Effector CD8-positive, alpha-beta T cell (primary cell): ENCODE data around the gene ITGA7.
"Not testable (repeated sequence)": the region's sequence is repeated elsewhere in the genome, so short reads cannot be mapped to it uniquely, and the experiment has no call there.

Source experiments
- DNase-seq: peaks from one replicate; lab custom pipeline; 2025; lab: John Stamatoyannopoulos, UW

ITGA7 gene

DNA sequence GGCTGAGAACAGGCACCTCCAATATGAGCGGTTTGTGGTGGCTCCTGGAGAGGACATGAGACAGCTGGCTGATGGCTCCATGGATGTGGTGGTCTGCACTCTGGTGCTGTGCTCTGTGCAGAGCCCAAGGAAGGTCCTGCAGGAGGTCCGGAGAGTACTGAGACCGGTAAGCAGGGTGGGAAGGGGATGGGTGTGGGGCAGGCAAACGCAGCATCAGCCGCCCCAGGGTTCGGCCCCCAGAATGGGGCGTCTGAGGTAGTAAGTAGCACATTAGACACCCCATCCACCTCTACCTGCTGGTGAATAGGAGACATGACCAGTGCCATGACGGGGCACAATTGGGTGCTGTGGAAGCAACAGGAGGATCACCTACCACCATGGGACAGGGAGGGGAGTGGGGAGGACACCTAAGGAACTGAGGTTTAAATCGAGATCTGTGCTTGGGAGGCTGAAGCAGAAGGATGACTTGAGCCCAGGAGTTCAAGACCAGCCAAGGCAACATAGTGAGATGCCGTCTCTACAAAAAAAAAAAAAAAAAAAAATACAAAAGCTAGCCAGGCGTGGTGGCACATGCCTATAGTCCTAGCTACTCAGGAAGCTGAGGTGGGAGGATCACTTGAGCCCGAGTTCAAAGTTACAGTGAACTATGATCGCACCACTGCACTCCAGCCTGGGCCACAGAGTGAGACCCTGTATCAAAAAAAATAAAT is 25.5 kb downstream of the ITGA7 start:
- no peak for DNase-seq

DNA sequence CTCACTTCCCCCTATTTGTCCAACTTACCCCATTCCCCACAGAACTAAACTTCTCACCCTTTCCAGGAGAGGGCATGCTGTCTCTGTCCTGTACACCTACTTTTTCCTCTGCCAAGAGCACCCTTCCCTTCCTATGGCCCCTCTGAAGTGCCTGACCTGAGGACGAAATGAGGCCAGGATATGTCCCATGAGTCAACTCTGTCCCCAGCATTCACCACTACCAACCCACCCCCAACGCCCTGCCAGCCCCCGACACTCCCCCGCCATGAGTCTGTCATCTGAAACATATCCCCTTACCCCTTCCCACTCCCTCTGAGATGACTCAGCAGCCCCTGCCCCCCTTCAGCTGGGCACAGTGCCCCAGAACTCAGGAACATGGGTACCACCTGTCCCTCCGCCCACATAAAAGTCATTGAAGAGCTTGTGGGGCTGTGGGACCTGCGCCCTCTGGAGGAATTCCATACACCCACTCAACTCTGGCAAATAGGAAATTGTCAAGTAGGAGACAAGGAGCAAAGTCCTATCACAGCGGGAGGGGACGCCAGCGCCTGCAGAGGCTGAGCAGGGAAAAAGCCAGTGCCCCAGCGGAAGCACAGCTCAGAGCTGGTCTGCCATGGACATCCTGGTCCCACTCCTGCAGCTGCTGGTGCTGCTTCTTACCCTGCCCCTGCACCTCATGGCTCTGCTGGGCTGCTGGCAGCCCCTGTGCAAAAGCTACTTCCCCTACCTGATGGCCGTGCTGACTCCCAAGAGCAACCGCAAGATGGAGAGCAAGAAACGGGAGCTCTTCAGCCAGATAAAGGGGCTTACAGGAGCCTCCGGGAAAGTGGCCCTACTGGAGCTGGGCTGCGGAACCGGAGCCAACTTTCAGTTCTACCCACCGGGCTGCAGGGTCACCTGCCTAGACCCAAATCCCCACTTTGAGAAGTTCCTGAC is 26.3 kb downstream of the ITGA7 start:
- no peak for DNase-seq

DNA sequence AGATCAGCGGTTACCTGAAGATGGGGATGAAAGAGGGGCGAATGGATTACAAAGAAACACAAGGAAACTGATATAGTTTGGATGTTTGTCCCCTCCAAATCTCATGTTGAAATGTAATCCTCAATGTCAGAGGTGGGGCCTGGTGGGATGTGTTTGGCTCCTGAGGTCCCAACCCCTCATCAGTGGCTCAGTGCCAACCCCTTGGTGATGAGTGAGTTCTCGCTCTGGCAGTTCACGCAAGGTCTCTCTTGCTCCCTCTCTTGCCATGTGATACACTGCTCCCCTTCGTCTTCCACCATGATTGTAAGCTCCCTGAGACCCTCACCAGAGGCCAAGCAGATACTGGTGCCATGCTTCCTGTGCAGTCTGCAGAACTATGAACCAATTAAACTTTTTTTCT is 28.0 kb downstream of the ITGA7 start:
- DNase-seq: no peak

DNA sequence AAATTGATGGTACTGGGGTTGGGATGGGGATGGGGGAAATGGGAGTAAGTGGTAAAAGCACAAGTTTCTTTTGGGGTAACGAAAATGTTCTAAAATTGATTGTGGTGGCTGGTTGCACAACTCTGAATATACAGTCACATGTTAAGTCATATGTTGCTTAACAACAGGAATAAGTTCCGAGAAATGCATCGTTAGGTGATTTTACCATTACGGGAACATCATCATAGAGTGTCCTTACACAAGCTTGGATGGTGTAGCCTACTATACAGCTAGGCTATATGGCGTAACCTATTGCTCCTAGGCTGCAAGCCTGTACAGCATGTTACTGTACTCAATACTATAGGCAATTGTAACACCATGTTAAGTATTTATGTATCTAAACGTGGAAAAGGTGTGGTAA is 31.0 kb downstream of the ITGA7 start:
- no peak for DNase-seq

DNA sequence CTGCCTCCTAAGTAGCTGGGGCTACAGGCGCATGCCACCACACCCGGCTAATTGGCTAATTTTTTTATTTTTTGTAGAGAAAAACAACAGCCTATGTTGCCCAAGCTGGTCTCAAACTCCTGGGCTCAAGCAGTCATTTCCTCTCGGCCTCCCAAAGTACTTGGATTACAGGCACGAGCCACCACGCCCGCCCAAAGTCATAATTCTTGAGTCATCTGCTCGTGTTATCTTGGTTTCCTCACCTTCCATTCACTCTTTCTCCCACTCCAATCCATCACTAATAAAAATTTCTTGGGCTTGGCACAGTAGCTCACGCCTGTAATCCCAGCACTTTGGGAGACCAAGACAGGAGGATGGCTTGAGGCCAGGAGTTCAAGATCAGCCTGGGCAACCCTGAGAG is 32.0 kb downstream of the ITGA7 start:
- no peak for DNase-seq

DNA sequence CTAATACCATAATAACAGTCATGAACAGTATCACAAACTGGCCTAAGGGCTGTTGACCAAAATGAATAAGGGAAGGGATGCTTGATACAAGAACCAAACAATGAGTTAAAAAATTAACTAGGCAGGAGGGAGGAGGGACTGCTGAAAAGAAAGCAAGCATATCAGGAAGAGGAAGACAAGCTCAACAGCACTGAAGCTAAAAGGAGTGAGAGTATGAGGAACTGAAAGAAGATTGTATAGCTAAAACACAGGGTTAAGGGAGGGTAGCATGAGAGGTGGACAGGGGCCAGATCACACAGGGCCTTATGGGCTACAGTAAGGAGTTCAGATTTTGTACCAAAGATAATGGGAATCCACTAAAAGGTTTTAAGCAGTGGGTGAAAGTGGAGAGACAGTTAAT is 34.1 kb downstream of the ITGA7 start:
- DNase-seq: no peak

DNA sequence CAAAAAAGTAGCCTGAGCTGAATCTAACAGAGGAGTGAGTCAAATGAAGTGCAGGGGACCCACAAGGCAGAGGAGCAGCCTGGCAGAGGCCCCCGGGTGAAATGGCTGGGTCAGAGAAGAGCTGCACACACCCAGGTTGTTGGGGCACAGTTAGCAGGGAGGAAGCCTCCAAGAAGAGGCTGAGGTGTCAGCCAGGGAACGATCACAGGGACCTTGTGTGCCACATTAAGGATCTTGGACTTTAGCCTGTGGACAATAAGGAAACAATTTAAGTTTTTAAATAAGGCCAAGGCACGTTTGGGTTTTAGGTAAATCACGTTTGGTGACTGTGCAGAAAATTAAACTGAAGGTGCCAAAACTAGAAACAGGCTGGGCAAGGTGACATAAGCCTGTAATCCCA is 36.0 kb downstream of the ITGA7 start:
- no peak for DNase-seq

DNA sequence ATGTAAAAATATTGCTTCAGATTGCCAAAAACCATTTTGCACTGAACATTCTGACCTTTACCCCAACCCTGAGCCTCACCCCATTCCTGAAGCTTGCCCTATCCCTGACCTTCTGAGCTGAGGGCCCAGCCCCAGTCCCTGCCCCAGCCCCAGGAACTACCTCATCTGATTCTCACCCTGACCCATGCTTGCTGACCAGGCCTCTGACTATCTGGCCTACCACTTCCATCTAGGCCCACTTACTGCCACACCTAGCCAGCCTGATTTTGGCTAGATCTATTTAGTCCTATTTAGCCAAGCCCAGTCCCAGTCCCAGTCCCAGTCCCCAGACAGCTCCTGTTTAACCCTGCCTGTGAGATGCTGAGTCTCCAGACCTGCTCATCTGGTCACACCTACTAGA is 37.4 kb downstream of the ITGA7 start:
- no peak for DNase-seq

DNA sequence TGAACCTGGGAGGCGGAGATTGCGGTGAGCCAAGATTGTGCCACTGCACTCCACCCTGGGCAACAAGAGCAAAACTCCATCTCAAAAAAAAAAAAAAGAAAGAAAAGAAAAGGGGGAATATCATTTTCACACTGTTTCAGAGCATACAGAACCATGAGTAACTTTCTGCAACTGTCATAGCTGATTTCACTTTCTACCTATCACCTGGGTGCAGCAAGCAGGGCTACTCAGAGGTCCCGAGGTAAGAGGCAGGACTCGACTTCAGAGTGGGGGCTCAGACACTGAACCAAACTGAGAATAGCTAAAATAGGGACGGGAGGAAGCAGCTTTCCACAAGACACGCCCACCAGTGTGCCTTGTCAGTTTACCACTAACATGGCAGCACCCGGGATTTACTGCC is 41.2 kb downstream of the ITGA7 start:
- DNase-seq: no peak

DNA sequence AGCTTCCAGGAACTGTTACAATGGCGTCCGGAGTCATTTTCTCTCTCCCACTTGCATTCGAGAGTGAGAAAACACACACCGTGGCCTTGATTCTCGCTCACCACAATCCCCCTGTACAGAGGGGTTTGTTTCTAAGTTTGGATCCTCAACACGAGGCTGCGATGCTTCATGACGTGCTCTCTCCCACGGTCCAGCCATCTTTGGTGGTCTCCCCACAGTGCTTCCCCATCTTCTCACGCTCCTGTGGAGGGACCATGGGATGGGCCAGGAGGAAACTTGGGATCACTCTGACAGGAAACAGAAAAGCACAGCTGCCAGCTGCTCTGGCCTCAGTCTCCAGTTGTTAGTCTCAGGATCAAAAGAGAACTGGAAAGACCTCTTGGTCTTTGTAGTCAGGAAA is 42.9 kb downstream of the ITGA7 start:
- DNase-seq: no peak

DNA sequence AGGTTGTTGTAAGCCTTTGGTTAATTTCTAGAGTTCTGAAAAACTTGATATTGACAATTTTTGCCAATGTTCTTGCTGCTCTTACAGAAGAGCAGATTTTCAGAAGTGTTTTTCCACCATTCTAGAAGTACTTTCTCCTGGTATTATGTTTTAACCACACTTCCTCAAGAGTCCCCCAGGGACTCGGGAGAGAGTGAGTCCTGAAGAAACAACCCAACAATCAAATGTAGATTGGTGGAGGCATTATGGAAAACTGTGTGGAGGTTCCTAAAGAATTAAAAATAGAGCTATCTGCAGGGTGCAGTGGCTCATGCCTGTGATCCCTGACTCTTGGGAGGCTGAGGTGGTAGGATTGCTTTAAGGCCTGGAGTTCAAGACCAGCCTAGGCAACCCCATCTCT is 44.3 kb downstream of the ITGA7 start:
- no peak for DNase-seq

DNA sequence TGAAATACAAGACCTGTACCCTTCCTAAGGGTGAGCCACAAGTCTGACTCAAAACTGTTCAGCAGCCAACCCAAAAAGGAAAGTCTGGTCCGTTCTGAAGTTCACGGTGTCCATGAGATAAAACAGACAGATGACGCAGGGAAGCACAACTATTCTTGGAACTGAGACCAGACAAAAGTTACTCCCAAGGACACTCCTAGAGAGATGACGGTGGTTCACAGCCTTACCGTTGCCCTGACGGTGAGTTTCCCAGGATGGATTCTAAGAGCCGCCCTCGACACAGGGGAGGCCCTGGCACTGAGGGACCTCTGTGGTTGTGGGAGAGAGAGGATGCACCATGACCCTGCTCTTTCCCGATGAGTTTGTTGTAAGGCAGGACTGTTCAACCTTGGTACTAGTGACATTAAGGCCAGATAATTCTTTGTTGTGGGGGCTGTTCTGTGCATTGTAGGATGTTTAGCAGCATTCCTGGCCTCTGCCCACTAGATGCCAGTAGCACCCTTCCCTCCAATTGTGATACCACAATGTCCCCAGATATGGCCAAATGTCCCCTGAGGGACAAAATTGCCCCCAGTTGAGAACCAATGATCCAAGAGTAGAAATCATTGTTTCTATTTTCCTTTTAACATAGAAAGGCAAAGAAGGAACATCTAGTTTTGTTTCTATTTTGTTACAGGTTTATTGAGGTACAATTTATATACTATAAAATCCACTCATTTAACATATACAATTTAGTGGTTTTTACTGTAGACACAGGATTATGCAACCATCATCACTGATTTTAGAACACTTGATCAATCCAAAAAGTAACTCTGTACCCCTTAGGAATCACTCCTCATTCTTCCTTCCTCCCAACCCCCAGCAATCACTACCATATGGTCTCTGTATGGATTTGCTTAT is 48.0 kb downstream of the ITGA7 start:
- DNase-seq: no peak

DNA sequence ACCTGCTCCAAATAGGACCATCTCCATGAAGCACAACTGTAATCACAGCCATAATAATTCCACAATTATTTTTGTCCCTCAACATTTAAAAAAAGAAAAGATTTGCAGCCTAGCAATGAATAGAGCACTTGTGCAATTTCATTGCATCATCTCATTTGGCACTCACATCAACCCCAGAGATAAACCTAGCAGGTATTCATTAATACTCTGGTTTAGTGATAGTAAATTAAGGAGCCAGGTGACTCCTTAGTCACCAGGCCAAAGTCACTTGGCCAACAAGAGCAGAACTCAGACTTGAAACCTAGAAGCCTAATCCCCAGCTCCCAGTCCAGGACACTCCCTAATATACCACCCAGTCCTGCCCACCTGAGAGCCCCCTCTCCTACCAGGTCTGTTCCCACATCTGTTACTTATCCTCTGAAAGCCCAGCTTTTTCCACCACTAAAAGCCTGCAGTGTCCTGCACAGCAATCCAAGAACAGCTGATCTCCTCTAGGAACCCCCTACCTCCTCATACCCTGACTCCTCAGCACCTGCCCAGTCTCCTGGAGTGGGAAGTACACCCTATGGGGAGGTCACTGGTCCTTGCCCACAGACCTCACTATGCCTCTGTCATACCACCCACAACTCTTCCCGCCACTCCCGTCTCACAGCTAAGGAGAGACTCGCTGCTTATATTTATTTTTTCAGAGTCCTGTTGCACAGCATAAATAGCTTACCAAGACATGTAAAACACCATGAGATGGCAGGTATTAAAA is 48.9 kb downstream of the ITGA7 start:
- DNase-seq: no peak

DNA sequence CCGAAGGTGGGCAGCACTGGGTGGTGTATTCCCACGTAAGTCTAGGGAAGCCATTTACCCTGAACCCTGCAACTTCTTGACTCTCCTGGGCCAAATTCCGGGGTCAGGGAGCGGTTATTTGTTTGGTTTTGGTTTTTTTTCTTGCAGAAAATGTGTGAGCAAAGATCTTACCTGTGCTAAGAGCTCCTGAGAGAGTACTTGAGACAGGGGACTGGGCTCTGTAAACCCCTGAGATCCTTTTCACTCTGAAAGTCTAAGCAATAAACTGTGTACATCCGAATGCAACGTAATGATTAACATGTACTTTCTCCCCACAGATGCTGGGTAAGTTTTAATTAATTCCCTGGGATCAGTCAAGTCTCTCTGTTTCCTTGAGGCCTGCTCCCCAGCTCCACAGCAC is 49.5 kb downstream of the ITGA7 start:
- no peak for DNase-seq

DNA sequence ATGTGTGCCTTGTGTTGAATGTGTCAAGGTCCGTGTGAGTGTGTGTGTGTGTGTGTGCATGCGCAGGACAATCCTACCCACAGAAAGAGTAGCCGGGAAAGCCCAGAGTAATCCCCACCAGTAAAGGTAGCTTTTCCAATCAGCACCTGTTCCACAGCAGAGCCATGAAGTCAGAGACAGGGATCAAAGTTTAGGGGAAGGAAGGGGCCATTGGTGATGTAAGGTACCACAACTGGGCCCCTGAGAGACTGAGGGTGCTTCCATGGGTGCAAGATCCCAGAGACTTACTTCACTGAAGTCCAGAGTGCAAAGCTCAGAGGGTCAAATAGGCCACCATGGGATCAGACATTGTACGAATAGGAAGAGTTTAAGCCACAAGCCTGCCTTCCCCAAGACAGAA is 50.5 kb downstream of the ITGA7 start:
- no peak for DNase-seq

DNA sequence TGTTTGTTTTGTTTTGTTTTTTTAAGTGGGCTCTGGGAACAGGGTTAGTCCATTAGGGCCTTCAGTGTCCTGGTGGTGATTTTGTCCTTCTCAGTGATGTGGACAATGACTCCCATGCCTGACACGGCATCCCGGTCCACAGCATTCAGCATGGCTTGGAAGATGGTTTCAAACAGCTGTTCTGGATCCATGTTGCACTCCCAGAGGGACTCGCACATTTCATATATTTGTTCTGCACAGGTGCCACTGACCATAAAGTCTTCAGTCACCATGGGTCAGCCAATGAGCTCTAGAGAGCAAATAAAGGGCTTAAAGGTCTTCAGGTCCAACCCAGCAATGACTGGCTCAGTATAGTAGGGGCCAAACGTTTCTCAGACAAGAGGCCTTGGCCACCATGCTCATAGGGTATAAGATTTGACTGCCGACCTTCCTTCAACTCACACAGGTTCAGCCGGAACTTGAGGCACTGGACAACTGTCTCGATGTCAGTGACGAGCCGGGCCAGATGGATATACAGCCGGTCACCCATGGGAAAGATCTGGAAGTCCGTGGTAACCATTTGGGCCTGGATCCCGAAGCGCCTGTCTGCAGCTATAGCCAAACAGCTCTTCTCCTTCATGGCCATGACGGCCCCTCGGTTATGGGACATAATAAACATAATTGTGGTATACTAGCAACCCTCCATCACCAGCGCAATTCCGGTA is 53.0 kb downstream of the ITGA7 start:
- no peak for DNase-seq

DNA sequence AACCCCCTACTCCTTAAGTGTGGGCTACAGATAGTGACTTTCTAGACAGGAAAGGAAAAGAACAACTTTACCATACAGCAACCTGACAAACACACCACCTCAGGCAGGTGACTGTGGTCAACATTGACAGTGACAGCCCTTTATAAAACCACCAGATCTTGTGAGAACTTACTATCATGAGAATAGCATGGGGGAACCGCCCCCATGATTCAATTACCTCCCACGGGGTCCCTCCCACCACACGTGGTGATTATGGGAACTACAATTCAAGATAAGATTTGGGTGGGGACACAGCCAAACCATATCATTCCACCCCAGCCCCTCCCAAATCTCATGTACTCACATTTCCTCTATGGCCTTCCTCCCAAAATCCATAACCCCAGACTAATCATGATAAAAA is 54.7 kb downstream of the ITGA7 start:
- no peak for DNase-seq

DNA sequence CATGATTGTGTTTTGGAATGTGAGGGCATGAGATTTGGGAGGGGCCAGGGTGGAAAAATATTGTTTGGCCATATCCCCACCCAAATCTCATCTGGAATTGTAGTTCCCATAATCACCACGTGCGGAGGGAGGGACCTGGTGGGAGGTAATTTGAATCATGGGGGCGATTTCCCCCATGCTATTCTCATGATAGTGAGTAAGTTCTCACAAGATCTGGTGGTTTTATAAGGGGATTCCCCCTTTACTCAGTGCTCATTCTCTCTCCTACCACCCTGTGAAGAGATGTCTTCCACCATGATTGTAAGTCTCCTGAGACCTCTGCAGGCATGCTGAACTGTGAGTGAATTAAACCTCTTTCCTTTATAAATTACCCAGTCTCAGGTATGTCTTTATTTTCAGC is 55.4 kb downstream of the ITGA7 start:
- no peak for DNase-seq

DNA sequence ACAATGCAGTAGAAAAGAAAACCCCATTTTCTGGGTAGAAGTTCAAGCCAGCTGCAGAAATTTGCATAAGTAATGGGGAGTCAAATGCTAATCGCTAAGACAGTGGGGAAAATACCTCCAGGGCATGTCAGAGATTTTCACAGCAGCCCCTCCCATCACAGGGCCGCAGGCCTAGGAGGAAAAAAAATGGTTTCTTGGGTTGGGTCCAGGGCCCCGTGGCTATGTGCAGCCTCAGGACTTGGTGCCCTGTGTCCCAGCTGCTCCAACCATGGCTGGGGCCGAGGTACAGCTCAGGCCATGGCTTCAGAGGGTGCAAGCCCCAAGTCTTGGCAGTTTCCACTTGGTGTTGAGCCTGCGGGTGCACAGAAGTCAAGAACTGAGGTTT is 56.4 kb downstream of the ITGA7 start:
- DNase-seq: no peak

DNA sequence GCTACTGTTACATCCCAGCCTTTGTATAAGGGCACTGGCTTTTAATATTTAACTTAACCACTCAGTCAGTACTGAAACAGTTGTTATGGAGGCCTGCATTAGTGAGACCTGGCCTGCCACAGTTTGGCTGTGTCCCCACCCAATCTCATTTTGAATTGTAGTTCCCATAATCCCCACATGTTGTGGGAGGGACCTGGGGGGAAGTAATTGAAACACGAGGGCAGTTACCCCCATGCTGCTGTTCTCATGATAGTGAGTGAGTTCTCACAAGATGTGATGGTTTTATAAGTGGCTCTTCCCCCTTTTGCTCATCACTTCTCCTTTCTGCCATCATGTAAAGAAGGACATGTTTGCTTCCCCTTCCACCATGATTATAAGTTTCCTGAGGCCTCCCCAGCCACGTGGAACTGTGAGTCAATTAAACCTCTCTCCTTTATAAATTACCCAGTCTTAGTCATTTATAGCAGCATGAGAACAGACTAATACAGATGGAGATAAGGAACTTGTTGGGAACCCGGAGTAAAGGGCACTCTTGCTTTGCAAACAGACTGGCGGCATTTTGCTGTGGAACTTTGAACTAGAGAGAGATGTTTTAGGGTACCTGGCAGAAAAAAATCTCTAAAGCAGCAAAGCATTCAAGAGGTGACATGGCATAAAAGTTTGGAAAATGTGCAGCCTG is 56.9 kb downstream of the ITGA7 start:
- DNase-seq: not testable (repeated sequence)
